Activated gamma-delta T cell (primary cell): ENCODE data around the gene ATPAF1.

Experiments used
- DNase-seq: peaks from one replicate; lab custom pipeline; 2025; lab: John Stamatoyannopoulos, UW

Gene ATPAF1

GRCh38 chr1:46615735-46616134 is 52.4 kb downstream of the ATPAF1 start:
- DNase-seq = no peak

GRCh38 chr1:46615088-46615487 is 53.1 kb downstream of the ATPAF1 start:
- no peak for DNase-seq

GRCh38 chr1:46614604-46614984 is 53.6 kb downstream of the ATPAF1 start:
- no peak for DNase-seq

GRCh38 chr1:46613661-46614603 is 54.2 kb downstream of the ATPAF1 start:
- no peak for DNase-seq

- DNase-seq = no peak
Measured at GRCh38 chr1:46612937-46613660, 55.1 kb downstream of the ATPAF1 start.

- no peak for DNase-seq
Measured at GRCh38 chr1:46611691-46612221, 56.4 kb downstream of the ATPAF1 start.

- no peak for DNase-seq
Measured at GRCh38 chr1:46607345-46608130, 60.6 kb downstream of the ATPAF1 start.

- DNase-seq = no peak
Measured at GRCh38 chr1:46606255-46606965, 61.8 kb downstream of the ATPAF1 start.

GRCh38 chr1:46605232-46605631 is 62.9 kb downstream of the ATPAF1 start:
- no peak for DNase-seq

GRCh38 chr1:46603858-46604549 is 64.2 kb downstream of the ATPAF1 start, which contains the start of gene MKNK1:
MKNK1 (minus strand) TSS chr1:46604268; CDS start chr1:46583327, 20,941 bp downstream.
- DNase-seq = peak; percentile 97

- no peak for DNase-seq
Measured at GRCh38 chr1:46603481-46603857, 64.7 kb downstream of the ATPAF1 start.

- DNase-seq = no peak
Measured at GRCh38 chr1:46601257-46602007, 66.7 kb downstream of the ATPAF1 start.

- no peak for DNase-seq
Measured at GRCh38 chr1:46599059-46599970, 68.8 kb downstream of the ATPAF1 start.

GRCh38 chr1:46596846-46597245 is 71.3 kb downstream of the ATPAF1 start:
- DNase-seq = no peak

- DNase-seq = no peak
Measured at GRCh38 chr1:46596036-46596435, 72.1 kb downstream of the ATPAF1 start.

GRCh38 chr1:46595127-46595526 is 73.0 kb downstream of the ATPAF1 start:
- no peak for DNase-seq

GRCh38 chr1:46594063-46594462 is 74.1 kb downstream of the ATPAF1 start:
- no peak for DNase-seq

- DNase-seq = no peak
Measured at GRCh38 chr1:46592823-46593222, 75.3 kb downstream of the ATPAF1 start.

- DNase-seq = no peak
Measured at GRCh38 chr1:46589529-46589928, 78.6 kb downstream of the ATPAF1 start.
